Measurements from ENCODE around the gene NR1D2.

DNA sequence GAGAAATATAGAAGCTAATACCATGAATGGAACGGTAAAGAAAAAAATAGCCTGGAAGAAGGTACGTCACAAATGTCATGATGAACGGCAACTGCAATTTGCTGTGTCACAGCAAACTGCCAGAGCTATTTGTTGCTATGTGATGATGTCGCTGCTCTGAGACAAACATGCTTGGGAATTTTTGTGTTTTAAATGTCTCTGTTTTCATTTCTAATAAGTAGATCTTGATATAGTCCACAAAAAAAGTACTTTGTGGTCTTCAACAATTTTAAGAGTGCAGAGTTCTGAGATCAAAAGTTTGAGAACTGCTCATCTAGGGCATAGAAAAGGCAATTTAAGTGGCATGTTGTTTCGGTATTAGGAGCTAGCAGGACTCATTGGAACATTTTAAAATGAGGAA lies 4.3 kb upstream of the NR1D2 start:
- TF ChIP-seq, protein P1, sequence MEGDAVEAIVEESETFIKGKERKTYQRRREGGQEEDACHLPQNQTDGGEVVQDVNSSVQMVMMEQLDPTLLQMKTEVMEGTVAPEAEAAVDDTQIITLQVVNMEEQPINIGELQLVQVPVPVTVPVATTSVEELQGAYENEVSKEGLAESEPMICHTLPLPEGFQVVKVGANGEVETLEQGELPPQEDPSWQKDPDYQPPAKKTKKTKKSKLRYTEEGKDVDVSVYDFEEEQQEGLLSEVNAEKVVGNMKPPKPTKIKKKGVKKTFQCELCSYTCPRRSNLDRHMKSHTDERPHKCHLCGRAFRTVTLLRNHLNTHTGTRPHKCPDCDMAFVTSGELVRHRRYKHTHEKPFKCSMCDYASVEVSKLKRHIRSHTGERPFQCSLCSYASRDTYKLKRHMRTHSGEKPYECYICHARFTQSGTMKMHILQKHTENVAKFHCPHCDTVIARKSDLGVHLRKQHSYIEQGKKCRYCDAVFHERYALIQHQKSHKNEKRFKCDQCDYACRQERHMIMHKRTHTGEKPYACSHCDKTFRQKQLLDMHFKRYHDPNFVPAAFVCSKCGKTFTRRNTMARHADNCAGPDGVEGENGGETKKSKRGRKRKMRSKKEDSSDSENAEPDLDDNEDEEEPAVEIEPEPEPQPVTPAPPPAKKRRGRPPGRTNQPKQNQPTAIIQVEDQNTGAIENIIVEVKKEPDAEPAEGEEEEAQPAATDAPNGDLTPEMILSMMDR (IDR thresholded peaks at IDR 0.05; ENCODE audit: insufficient read depth, low read depth, low read length), result no peak
- TF ChIP-seq EZH2 (IDR thresholded peaks at IDR 0.05; ENCODE audit: insufficient read depth, low read length), result no peak
